Uterus (tissue), 2 donors: Measurements from ENCODE around the gene LATS1.

ENCODE experiments used
- POLR2A ChIP-seq, 2 donors: fragments of 450-650 bp; IDR thresholded peaks; one replicate each; pipeline ENCODE4 v1.6.1; 2016; ENCODE audit warnings: antibody characterized with exemption in 2 of 2, mild to moderate bottlenecking in 1 of 2, moderate library complexity in 1 of 2
- TF ChIP-seq, protein P1 (sequence below), 4 experiments: fragments of 200-600 bp in 2 of 4; fragments of 450-650 bp in 2 of 4; sonication (generic) in 2 of 4; IDR thresholded peaks; one replicate each; pipeline ENCODE4 v1.5.1; 2016 to 2019; ENCODE audit warnings: antibody characterized with exemption in 4 of 4, mild to moderate bottlenecking in 2 of 4, moderate library complexity in 1 of 4

DNA sequence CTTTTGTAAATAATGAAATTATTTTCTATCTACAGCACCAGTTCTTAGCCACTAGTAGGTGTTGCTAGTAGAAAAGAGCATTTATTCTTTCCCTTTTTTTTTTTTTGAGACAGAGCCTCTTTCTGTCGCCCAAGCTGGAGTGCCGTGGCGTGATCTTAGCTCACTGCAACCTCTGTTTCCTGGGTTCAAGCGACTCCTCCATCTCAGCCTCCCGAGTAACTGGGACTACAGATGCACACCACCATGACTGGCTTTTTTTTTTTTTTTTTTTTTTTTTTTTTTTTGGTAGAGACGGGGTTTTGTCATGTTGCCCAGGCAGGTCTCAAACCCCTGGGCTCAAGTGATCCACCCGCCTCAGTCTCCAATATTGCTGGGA is 38.3 kb upstream of the LATS1 start:
- TF ChIP-seq, protein P1, sequence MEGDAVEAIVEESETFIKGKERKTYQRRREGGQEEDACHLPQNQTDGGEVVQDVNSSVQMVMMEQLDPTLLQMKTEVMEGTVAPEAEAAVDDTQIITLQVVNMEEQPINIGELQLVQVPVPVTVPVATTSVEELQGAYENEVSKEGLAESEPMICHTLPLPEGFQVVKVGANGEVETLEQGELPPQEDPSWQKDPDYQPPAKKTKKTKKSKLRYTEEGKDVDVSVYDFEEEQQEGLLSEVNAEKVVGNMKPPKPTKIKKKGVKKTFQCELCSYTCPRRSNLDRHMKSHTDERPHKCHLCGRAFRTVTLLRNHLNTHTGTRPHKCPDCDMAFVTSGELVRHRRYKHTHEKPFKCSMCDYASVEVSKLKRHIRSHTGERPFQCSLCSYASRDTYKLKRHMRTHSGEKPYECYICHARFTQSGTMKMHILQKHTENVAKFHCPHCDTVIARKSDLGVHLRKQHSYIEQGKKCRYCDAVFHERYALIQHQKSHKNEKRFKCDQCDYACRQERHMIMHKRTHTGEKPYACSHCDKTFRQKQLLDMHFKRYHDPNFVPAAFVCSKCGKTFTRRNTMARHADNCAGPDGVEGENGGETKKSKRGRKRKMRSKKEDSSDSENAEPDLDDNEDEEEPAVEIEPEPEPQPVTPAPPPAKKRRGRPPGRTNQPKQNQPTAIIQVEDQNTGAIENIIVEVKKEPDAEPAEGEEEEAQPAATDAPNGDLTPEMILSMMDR (IDR thresholded peaks at IDR 0.05), result no peak
- TF ChIP-seq POLR2A (IDR thresholded peaks at IDR 0.05), result no peak
